ENCODE data around the gene HIC1. TPM values are rescaled to one million over a fixed set of nuclear protein-coding genes. Genes with fewer than 3 reads are reported as not detected.

Gene HIC1
- total and polyA plus RNA-seq, 2 experiments from 2014 or later, result 9.4 to 10.2 TPM

DNA sequence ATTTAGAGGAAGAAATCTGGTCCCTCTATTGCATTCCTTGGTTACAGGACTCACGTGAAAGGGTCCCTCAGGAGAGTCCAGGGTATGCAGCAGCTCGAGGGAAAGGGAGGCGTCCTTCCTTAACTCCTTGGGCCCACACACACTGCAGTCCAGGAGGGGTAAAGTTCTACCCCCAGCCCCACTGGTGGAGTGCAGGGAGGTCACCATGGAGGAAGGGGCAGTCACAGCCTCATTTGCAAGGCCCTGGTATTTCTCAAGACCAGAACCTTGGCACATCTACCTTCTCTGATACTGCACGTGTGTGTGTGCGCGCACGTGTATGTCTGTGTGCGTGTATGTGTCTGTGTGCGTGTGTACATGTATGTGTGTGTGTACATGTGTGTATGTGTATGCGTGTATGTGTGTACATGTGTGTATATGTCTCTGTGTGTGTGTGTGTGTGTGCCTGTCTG lies 11.1 kb downstream of the HIC1 start:
- Histone ChIP-seq H3K4me3 (no peak overlapping the region), H3K4me1 (ENCODE audit: insufficient read depth) (peaks cover 56% of the 10 kb centered on the region), H3K9me2 (replicated peaks; ENCODE audit: insufficient read depth) (no peaks in the 10 kb centered on the region), H3K79me2 (no peaks in the 10 kb centered on the region), H3K4me2 (no peak overlapping the region), H3K9me3 (ENCODE audit: low read depth) (no peaks in the 10 kb centered on the region), H4K20me1 (ENCODE audit: insufficient read depth, poor library complexity, severe bottlenecking) (no peaks in the 10 kb centered on the region), H3K27me3 (no peaks in the 10 kb centered on the region), H3K27ac (peak overlapping the region; percentile 58), H3K36me3 (replicated peaks; ENCODE audit: insufficient read depth, low read depth) (no peaks in the 10 kb centered on the region), H2AFZ (no peak overlapping the region)
- 90% methylated on average over 10 of the region's 10 CpGs for WGBS (ENCODE audit: low lambda C conversion rate, missing lambda C conversion rate)
- TF ChIP-seq, protein P1, sequence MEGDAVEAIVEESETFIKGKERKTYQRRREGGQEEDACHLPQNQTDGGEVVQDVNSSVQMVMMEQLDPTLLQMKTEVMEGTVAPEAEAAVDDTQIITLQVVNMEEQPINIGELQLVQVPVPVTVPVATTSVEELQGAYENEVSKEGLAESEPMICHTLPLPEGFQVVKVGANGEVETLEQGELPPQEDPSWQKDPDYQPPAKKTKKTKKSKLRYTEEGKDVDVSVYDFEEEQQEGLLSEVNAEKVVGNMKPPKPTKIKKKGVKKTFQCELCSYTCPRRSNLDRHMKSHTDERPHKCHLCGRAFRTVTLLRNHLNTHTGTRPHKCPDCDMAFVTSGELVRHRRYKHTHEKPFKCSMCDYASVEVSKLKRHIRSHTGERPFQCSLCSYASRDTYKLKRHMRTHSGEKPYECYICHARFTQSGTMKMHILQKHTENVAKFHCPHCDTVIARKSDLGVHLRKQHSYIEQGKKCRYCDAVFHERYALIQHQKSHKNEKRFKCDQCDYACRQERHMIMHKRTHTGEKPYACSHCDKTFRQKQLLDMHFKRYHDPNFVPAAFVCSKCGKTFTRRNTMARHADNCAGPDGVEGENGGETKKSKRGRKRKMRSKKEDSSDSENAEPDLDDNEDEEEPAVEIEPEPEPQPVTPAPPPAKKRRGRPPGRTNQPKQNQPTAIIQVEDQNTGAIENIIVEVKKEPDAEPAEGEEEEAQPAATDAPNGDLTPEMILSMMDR (IDR thresholded peaks at IDR 0.05; ENCODE audit: poor library complexity), result no peak
- TF ChIP-seq EZH2phosphoT487 (IDR thresholded peaks at IDR 0.05; ENCODE audit: low read depth, severe bottlenecking, unreplicated experiment), result no peak
- no peak for TF ChIP-seq EZH2 (IDR thresholded peaks at IDR 0.05; ENCODE audit: borderline replicate concordance)
- no peak for DNase-seq (ENCODE audit: low spot score)

DNA sequence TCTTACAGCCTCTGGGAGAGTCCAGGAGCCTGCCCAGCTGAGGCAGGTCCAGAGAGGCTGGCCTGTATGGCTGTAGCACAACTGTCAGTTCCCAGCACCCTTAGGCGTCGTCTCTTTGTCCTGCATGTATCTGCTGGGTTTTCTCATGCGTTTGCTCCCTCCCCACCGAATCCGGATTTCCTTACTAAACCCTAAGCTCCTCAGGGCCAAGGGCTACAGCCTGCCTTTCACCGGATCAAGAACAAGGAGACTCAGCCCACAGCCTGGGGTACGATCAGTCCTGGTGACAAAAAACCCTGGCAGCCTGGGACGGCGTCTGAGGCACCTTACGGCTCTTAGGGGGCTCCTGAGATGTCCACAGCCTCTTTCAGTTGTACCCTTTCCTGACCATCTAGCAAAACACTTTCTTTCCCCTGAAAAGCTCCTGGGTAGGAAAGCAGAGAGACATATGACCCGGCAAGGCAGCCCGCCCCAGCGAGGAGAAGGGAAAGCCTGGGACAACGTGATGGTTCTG lies 12.2 kb downstream of the HIC1 start:
- H3K27ac ChIP-seq, result peak overlapping the region; percentile 94
- H3K4me2 ChIP-seq, result no peak overlapping the region
- H4K20me1 ChIP-seq (ENCODE audit: insufficient read depth, poor library complexity, severe bottlenecking), result no peaks in the 10 kb centered on the region
- H3K9me2 ChIP-seq (replicated peaks; ENCODE audit: insufficient read depth), result no peaks in the 10 kb centered on the region
- WGBS (ENCODE audit: low lambda C conversion rate, missing lambda C conversion rate), result 78% methylated on average over 14 of the region's 14 CpGs
- H3K36me3 ChIP-seq (replicated peaks; ENCODE audit: insufficient read depth, low read depth), result no peaks in the 10 kb centered on the region
- no peaks in the 10 kb centered on the region for H3K9me3 ChIP-seq (ENCODE audit: low read depth)
- no peak overlapping the region for H2AFZ ChIP-seq
- TF ChIP-seq EZH2phosphoT487 (IDR thresholded peaks at IDR 0.05; ENCODE audit: low read depth, severe bottlenecking, unreplicated experiment) (no peak), EZH2 (IDR thresholded peaks at IDR 0.05; ENCODE audit: borderline replicate concordance) (no peak)
- TF ChIP-seq, protein P1 (IDR thresholded peaks at IDR 0.05; ENCODE audit: poor library complexity), result no peak
- H3K4me1 ChIP-seq (ENCODE audit: insufficient read depth), result peaks cover 56% of the 10 kb centered on the region
- H3K4me3 ChIP-seq, result no peak overlapping the region
- no peaks in the 10 kb centered on the region for H3K27me3 ChIP-seq
- no peak for DNase-seq (ENCODE audit: low spot score)
- no peaks in the 10 kb centered on the region for H3K79me2 ChIP-seq

DNA sequence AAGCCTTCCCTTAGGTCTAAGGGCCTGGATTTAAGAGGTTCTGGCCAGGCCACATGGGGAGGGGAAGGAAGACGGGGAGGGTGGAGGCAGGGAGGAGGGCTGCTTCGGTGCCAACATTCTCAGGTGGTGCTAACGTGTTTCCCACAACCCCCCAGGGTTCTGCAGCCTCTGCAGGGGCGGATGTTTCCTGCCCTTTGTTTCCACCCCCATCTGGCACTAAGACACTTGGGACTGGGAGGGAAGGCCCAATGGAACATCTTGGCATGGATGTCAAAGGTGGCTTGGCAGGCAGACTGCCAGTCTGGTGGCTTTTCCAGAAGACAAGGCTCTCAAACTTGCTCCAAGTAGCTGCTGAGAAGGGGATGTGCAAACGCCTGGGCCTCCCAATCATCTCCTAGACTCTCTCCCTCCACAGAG lies 12.7 kb downstream of the HIC1 start:
- peak overlapping the region; percentile 94 for H3K27ac ChIP-seq
- DNase-seq (ENCODE audit: low spot score), result no peak
- no peaks in the 10 kb centered on the region for H4K20me1 ChIP-seq (ENCODE audit: insufficient read depth, poor library complexity, severe bottlenecking)
- H3K4me3 ChIP-seq, result no peak overlapping the region
- no peak for TF ChIP-seq EZH2phosphoT487 (IDR thresholded peaks at IDR 0.05; ENCODE audit: low read depth, severe bottlenecking, unreplicated experiment)
- TF ChIP-seq, protein P1 (IDR thresholded peaks at IDR 0.05; ENCODE audit: poor library complexity), result no peak
- no peak for TF ChIP-seq EZH2 (IDR thresholded peaks at IDR 0.05; ENCODE audit: borderline replicate concordance)
- no peaks in the 10 kb centered on the region for H3K36me3 ChIP-seq (replicated peaks; ENCODE audit: insufficient read depth, low read depth)
- 72% methylated on average over 5 of the region's 5 CpGs for WGBS (ENCODE audit: low lambda C conversion rate, missing lambda C conversion rate)
- H2AFZ ChIP-seq, result no peak overlapping the region
- peaks cover 52% of the 10 kb centered on the region for H3K4me1 ChIP-seq (ENCODE audit: insufficient read depth)
- no peaks in the 10 kb centered on the region for H3K9me2 ChIP-seq (replicated peaks; ENCODE audit: insufficient read depth)
- no peaks in the 10 kb centered on the region for H3K9me3 ChIP-seq (ENCODE audit: low read depth)
- H3K4me2 ChIP-seq, result no peak overlapping the region
- no peaks in the 10 kb centered on the region for H3K27me3 ChIP-seq
- no peaks in the 10 kb centered on the region for H3K79me2 ChIP-seq
